AG04450 (cell line): ENCODE results near the gene FOXO3. TPM values are rescaled to one million over a fixed set of nuclear protein-coding genes. Genes with fewer than 3 reads are reported as not detected.

Source experiments
- CTCF ChIA-PET: fragments of 300-600, 350-600 bp; formaldehyde crosslinking; extraction: SDS; loops from one replicate; lab custom pipeline; 2022; ENCODE audit warnings: antibody characterized with exemption, inconsistent platforms; lab: Charles Lee
- POLR2A ChIA-PET: fragments of 350-600 bp; formaldehyde crosslinking; extraction: SDS; loops from one replicate; lab custom pipeline; 2021; ENCODE audit warnings: antibody characterized with exemption, inconsistent platforms; lab: Yijun Ruan, JAX
- DNase-seq: peaks from one replicate; pipeline ENCODE4 v3.0.0-alpha.2; 2011; ENCODE audit warnings: low read depth, low spot score
- H3K27ac ChIP-seq: one replicate; pipeline ENCODE4 v1.5.1; 2012; ENCODE audit warnings: low read depth, low read length, control low read depth
- H3K27me3 ChIP-seq: one replicate; pipeline ENCODE4 v1.6.0; 2012; ENCODE audit warnings: low read length; ENCODE audit not compliant: control insufficient read depth, insufficient read depth
- H3K4me3 ChIP-seq: 2 replicates; pipeline ENCODE4 v1.5.1; 2011; ENCODE audit warnings: mild to moderate bottlenecking, low read depth, low read length, control low read depth
- H3K9me3 ChIP-seq: 2 replicates; pipeline ENCODE4 v1.5.1; 2012; ENCODE audit warnings: low read length; ENCODE audit not compliant: control insufficient read depth, insufficient read depth
- polyA plus RNA-seq: library from polyadenylated mRNA; depleted of rRNA; stranded (reverse); fragments of >200 nt; gene quantifications from 2 replicates; pipeline ENCODE4 v1.2.3, GENCODE V29; 2011
- TF ChIP-seq, protein P1 (sequence below): IDR thresholded peaks from 2 replicates; pipeline ENCODE4 v1.5.1; 2011; ENCODE audit warnings: low read depth, low read length, control low read depth, inconsistent platforms

The FOXO3 gene
- polyA plus RNA-seq, 1 experiment, result 32.7 TPM

- Histone ChIP-seq H3K9me3 (peaks cover 4% of the 10 kb centered on the region; the same call in 1 of the 2 replicates), H3K27ac (no peak overlapping the region), H3K27me3 (no peaks in the 10 kb centered on the region), H3K4me3 (no peak overlapping the region)
- no peak for DNase-seq
- POLR2A ChIA-PET, result no interaction called here
- CTCF ChIA-PET, result interaction anchor here (1.0 to 1.2 kb wide), 3 partner anchors 10 to 407 kb away, joined by 3 to 4 read pairs (median 3); no protein-coding TSS in a partner anchor
- TF ChIP-seq, protein P1, sequence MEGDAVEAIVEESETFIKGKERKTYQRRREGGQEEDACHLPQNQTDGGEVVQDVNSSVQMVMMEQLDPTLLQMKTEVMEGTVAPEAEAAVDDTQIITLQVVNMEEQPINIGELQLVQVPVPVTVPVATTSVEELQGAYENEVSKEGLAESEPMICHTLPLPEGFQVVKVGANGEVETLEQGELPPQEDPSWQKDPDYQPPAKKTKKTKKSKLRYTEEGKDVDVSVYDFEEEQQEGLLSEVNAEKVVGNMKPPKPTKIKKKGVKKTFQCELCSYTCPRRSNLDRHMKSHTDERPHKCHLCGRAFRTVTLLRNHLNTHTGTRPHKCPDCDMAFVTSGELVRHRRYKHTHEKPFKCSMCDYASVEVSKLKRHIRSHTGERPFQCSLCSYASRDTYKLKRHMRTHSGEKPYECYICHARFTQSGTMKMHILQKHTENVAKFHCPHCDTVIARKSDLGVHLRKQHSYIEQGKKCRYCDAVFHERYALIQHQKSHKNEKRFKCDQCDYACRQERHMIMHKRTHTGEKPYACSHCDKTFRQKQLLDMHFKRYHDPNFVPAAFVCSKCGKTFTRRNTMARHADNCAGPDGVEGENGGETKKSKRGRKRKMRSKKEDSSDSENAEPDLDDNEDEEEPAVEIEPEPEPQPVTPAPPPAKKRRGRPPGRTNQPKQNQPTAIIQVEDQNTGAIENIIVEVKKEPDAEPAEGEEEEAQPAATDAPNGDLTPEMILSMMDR, result no peak
Measured at GRCh38 chr6:108666656-108667260, 106.0 kb downstream of the FOXO3 start.

GRCh38 chr6:108667993-108668392, 107.3 kb downstream of the FOXO3 start:
- DNase-seq, result no peak
- Histone ChIP-seq H3K9me3 (peaks cover 4% of the 10 kb centered on the region; the same call in 1 of the 2 replicates), H3K4me3 (no peak overlapping the region), H3K27ac (no peak overlapping the region), H3K27me3 (no peaks in the 10 kb centered on the region)
- POLR2A ChIA-PET, result interaction anchor here (0.9 kb wide), 1 partner anchor 109 kb away, joined by 4 read pairs; no protein-coding TSS in a partner anchor
- TF ChIP-seq, protein P1, result no peak
- CTCF ChIA-PET, result interaction anchor here (0.7 kb wide), 1 partner anchor 19 kb away, joined by 3 read pairs; no protein-coding TSS in a partner anchor

DNA sequence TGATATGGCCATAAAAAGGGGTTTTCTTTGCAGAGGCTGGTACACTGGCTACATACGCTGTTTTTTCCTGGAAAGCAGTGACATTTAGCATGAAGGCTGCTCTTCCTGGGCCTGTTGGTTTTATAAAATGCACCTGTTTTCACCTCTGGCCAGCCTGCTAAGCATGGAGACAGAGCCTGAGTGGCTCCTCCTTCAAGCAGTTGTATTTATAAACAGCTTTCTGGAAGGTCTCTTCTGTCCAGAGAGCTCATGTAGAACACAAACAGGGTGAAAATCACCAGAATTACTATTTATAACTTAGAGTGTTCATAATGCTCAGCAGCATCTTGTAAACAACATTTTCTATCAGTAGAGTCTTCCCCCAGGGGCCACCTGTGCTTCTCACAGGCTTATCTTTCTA, 109.0 kb downstream of the FOXO3 start:
- H3K9me3 ChIP-seq, result no peaks in the 10 kb centered on the region
- TF ChIP-seq, protein P1, result no peak
- ChIA-PET POLR2A (no interaction called here), CTCF (no interaction called here)
- H3K4me3 ChIP-seq, result no peak overlapping the region
- no peak for DNase-seq
- no peak overlapping the region for H3K27ac ChIP-seq
- H3K27me3 ChIP-seq, result no peaks in the 10 kb centered on the region

GRCh38 chr6:108671175-108671574, 110.5 kb downstream of the FOXO3 start:
- Histone ChIP-seq H3K27me3 (no peaks in the 10 kb centered on the region), H3K4me3 (no peak overlapping the region), H3K9me3 (no peaks in the 10 kb centered on the region), H3K27ac (no peak overlapping the region)
- ChIA-PET POLR2A (no interaction called here), CTCF (interaction anchor here (0.5 to 0.8 kb wide), 5 partner anchors 16 to 1387 kb away, joined by 3 to 5 read pairs (median 4); no protein-coding TSS in a partner anchor)
- TF ChIP-seq, protein P1, result no peak
- DNase-seq, result no peak

- CTCF ChIA-PET, result interaction anchor here (0.6 to 0.8 kb wide), 4 partner anchors 17 to 402 kb away, joined by 3 to 5 read pairs (median 4); no protein-coding TSS in a partner anchor
- H3K4me3 ChIP-seq, result no peak overlapping the region
- H3K9me3 ChIP-seq, result no peaks in the 10 kb centered on the region
- TF ChIP-seq, protein P1, result no peak
- POLR2A ChIA-PET, result no interaction called here
- no peak overlapping the region for H3K27ac ChIP-seq
- no peaks in the 10 kb centered on the region for H3K27me3 ChIP-seq
- DNase-seq, result no peak
Measured at GRCh38 chr6:108671790-108672189, 111.1 kb downstream of the FOXO3 start.
